Bronchial epithelial cell (primary cell): ENCODE results near the gene MANSC4. TPM values are rescaled to one million over a fixed set of nuclear protein-coding genes. Genes with fewer than 3 reads are reported as not detected.

ENCODE experiments used
- DNase-seq: peaks from one replicate; pipeline ENCODE4 v3.0.0-alpha.2; 2010; ENCODE audit warnings: low read depth
- FAIRE-seq: peaks from 2 replicates; lab custom pipeline; 2011; peaks lifted over from hg19 to GRCh38; lab: Jason Lieb, UNC
- H3K27me3 ChIP-seq: 2 replicates; pipeline ENCODE4 v1.5.1; 2011; ENCODE audit warnings: low read length; ENCODE audit not compliant: control insufficient read depth, insufficient read depth
- H3K36me3 ChIP-seq: 2 replicates; pipeline ENCODE4 v1.5.1; 2011; ENCODE audit warnings: low read length; ENCODE audit not compliant: control insufficient read depth, insufficient read depth
- H3K4me3 ChIP-seq: 2 replicates; pipeline ENCODE4 v1.5.1; 2011; ENCODE audit warnings: mild to moderate bottlenecking, low read depth, low read length, control low read depth
- total RNA-seq: library from RNA; depleted of rRNA; stranded (reverse); fragments of >200 nt; gene quantifications from 2 replicates; pipeline ENCODE4 v1.2.1, GENCODE V29; 2014
- TF ChIP-seq, protein P1 (sequence below): IDR thresholded peaks from 2 replicates; pipeline ENCODE4 v1.5.1; 2011; ENCODE audit warnings: mild to moderate bottlenecking, moderate library complexity, low read length, control low read depth, inconsistent platforms; ENCODE audit not compliant: insufficient read depth, severe bottlenecking

MANSC4 gene
- total RNA-seq, 1 donor from 2014 or later, result not detected

DNA sequence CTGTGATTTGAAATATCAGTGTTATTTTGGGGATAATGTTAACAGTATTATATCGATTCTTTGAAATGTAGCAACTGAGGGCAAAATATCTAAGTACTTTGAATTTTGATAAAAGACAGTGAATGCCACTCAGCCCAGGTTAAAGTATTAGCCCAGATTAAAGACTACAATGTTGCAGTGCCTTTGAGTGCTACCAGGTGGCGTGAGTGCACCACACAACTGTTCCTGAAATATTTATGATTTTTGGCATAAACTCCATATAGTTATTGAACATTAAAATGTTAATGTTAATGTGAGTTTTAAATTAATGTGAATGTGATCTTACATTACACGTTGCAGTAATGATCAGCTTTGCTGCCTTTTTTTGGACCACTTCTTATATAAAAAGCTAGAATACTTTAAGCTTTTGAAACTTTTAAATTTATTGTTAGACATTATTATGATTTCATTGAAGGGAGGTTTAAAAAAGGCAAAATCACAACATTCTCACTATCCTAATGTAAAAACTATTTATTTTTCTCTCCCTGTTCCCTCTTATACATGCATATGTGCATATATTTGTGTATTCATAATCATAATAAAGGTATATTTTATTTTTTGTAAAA lies 46.9 kb downstream of the MANSC4 start:
- Histone ChIP-seq H3K27me3 (no peaks in the 10 kb centered on the region), H3K4me3 (no peak overlapping the region), H3K36me3 (peaks cover 2% of the 10 kb centered on the region)
- peak; percentile 35 for DNase-seq
- FAIRE-seq, result no peak
- TF ChIP-seq, protein P1, sequence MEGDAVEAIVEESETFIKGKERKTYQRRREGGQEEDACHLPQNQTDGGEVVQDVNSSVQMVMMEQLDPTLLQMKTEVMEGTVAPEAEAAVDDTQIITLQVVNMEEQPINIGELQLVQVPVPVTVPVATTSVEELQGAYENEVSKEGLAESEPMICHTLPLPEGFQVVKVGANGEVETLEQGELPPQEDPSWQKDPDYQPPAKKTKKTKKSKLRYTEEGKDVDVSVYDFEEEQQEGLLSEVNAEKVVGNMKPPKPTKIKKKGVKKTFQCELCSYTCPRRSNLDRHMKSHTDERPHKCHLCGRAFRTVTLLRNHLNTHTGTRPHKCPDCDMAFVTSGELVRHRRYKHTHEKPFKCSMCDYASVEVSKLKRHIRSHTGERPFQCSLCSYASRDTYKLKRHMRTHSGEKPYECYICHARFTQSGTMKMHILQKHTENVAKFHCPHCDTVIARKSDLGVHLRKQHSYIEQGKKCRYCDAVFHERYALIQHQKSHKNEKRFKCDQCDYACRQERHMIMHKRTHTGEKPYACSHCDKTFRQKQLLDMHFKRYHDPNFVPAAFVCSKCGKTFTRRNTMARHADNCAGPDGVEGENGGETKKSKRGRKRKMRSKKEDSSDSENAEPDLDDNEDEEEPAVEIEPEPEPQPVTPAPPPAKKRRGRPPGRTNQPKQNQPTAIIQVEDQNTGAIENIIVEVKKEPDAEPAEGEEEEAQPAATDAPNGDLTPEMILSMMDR, result peak; percentile 75

DNA sequence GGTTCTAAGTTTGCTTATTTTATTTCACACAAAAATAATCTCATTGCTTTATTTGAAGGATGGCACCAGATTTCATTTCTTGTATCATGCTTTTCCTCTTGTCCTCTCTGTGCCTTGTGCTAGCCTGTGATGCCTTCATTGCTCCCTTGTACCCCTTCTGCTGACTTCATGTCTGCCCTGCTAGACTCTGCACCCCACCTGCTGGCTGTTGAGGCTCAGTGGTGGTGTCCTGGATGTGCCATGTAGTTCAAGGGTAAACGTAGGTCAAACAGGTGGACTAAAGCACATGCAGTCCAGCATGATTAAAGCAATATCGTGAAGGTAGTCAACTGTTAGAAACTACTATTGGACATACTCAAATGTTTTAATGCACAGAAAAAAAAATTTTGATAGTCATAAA lies 47.8 kb downstream of the MANSC4 start:
- Histone ChIP-seq H3K27me3 (no peaks in the 10 kb centered on the region), H3K36me3 (peaks cover 2% of the 10 kb centered on the region), H3K4me3 (no peak overlapping the region)
- FAIRE-seq (no peak), DNase-seq (no peak)
- TF ChIP-seq, protein P1, result peak; percentile 31

DNA sequence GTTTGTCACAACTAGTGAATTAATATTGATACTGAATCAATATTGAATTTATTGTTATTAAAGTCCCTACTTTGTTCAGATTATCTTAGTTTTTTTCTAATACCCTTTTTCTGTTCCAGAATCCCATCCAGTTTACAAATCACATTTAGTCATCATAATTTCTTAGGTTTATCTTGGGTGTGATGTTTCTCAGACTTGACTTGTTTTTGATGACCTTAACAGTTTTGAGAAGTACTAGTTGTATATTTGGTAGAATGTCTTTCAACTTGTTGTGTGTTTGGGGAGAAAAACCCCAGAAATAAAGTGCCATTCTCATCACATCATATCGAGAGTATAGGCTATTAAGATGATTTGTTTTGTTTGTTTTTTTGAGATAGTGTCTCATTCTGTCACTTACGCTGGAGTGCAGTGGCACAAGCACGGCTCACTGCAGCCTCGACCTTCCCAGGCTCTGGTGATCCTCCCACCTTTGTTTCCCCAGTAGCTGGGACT lies 49.9 kb downstream of the MANSC4 start:
- DNase-seq (no peak), FAIRE-seq (no peak)
- TF ChIP-seq, protein P1, result no peak
- no peaks in the 10 kb centered on the region for H3K36me3 ChIP-seq
- H3K27me3 ChIP-seq, result no peaks in the 10 kb centered on the region
- no peak overlapping the region for H3K4me3 ChIP-seq

DNA sequence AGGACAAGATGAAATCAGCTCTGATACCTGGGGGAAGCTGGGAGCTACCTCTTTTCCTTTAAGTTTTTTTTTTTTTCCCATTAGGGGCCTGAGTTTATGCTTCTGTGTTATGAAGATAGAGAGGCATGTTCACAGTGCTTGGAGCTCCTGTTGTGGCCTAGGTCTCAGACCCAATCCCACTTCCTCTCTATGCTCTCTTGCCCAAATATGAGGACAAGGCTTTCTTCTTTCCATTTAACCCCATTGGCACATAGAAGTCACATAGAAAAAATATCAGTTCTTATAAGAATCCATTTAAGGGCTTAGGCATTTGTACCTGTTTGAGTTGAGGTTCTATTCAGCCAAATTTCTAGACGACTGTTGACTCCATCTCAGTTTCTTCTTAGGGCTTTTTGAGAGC lies 56.8 kb downstream of the MANSC4 start:
- Histone ChIP-seq H3K36me3 (peaks cover 3% of the 10 kb centered on the region), H3K4me3 (no peak overlapping the region), H3K27me3 (no peaks in the 10 kb centered on the region)
- DNase-seq (no peak), FAIRE-seq (no peak)
- TF ChIP-seq, protein P1, result no peak

Other genes starting within 250 kb of the MANSC4 start
- 0.51 and 0.53 TPM in 2 replicates for gene REP15, start 83.8 kb downstream of the MANSC4 start, total RNA-seq
- 57.2 and 69.8 TPM in 2 replicates for gene MRPS35, start 69.4 kb downstream of the MANSC4 start, total RNA-seq
- 21.3 and 22.7 TPM in 2 replicates for gene KLHL42, start within 50 bp of the MANSC4 start, total RNA-seq
- gene PTHLH, start 192.5 kb upstream of the MANSC4 start, total RNA-seq, result 47.4 and 82.1 TPM in 2 replicates